Cortex of kidney (tissue), 1 donor: ENCODE measurements around the gene ARL5A.

Source experiments
- DNase-seq: peaks from one replicate; lab custom pipeline; 2025; lab: John Stamatoyannopoulos, UW

ARL5A gene

GRCh38 chr2:151766437-151767153 lies 61.6 kb downstream of the ARL5A start:
- no peak for DNase-seq

- no peak for DNase-seq
Observed at GRCh38 chr2:151765760-151766410, 62.3 kb downstream of the ARL5A start.

DNA sequence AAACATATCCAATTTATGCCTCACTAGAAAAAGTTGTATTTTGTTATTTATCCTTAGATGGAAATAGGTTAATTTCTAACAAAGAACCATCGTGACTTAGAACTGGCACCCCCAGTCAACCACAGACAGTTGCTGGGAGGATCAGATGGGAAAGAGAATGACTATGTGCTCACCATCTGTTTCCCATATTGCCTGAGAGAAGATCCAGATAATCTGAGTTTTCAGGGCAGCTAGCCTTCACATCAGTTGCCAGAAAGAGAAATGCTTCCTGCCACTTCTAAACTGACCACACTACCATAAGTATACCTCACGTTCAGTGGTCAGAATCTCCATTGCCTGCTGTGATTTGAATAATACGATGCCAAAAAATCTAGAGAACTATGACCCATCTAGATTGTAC lies 65.5 kb downstream of the ARL5A start:
- DNase-seq, result no peak

DNA sequence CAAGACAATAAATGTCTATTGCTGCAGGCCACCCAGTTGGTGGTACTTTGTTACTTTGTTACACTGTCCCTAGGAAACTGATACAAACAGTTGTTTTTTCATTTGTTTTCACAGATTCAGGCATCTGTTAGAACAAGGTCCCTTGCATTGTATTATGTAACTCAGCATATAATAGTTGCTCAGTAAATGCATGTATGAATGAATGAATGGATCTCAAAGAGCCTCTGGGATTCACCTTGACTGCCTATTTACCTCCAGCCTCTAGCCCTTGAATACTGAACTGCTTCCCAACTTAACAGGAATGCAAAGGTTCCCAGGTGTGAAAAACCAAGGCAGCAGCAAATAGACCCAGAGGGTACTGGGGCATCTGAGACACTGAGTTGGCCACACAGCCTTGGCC lies 66.5 kb downstream of the ARL5A start:
- DNase-seq, result no peak

DNA sequence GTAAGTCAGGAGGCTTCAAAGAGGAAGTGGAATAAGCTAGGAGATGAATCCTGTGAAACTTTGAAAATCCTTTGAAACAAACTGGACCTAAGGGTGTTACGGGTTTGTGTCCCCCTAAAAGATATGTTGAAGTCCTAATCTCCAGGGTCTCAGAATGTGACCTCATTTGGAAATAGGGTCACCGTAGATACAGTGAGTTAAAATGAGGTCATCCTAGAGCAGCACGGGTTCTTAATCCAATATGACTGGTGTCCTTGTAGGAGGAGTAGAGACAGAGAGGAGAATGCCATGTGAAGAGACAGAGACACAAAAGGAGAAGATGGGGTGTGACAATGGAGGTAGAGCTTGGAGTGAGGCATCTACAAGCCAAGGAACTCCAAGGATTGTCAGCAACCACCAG lies 67.0 kb downstream of the ARL5A start:
- no peak for DNase-seq

DNA sequence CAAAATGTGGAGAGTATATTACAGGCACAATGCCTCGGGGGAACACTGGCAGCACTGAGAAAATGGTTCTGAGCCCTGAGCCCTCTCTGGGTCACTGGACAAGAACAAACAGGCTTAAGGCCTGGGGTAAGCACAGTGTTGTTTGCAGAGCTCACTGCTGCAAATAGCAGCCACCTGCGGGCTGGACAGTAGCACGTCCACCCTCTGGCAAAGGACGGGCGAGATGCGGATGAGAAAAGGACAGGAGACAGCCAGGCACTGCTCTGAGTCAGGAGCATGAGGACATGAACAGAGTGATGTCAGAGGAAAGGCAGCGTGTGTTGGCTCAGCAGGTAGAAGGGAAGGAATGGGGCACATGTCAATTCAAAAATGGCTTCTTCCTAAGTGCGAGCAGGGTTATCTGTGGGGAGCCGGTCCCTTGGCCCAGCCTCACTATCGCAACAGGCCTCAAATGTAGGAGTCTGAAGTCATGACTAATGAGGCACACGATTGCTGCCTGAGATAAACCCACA lies 68.0 kb downstream of the ARL5A start:
- DNase-seq, result no peak

DNA sequence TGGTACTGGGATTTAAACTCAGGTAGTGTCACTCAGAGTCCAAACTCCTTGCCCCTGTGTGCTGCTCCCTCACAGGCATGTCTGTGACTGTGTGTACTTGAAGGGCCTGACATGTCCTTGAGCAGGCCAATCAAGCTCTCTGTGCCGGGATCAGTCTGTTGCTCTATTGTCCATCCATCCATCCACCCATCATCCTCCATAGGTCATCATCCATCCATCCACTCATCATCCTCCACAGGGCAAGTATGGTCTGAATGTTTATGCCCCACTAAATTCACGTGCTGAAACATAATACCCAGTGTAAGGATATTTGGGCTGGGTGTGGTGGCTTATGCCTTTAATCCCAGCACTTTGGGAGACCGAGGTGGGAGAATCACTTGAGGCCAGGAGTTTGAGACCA lies 69.5 kb downstream of the ARL5A start:
- no peak for DNase-seq

GRCh38 chr2:151757861-151758260 lies 70.4 kb downstream of the ARL5A start:
- no peak for DNase-seq

DNA sequence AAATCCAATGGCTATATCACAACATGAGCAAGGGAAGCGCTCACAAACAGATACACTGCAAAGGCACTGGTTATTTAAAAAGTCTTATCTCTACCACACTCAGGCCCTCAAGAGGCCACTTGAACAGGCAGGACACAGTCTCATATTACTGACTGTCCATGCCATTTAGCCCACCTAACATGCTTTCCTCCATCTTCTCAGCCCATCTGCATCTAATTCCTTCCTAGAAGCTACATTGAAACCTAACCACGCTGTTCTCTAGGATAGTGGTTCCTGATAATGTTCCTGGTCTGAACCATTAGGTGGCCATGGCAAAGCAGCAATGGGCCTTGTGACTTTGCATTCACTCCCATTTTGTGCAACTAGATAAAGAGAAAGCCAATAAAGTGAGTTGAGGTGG lies 71.4 kb downstream of the ARL5A start:
- no peak for DNase-seq

- DNase-seq, result no peak
Observed at GRCh38 chr2:151754253-151754897, 73.8 kb downstream of the ARL5A start.

- no peak for DNase-seq
Observed at GRCh38 chr2:151753540-151753939, 74.7 kb downstream of the ARL5A start.
